ENCODE data around the gene CTNNA3. TPM values are rescaled to one million over a fixed set of nuclear protein-coding genes. Genes with fewer than 3 reads are reported as not detected.

The CTNNA3 gene
- total RNA-seq, 1 experiment from 2014 or later: 0.02 TPM

- CTCF ChIA-PET: no interaction called here
- no TSS peak for BruUV-seq (replicated peaks)
These were observed 74.2 kb downstream of the CTNNA3 start for GRCh38 chr10:67621834-67622233.

GRCh38 chr10:67618116-67618515, 77.9 kb downstream of the CTNNA3 start:
- DNase-seq (ENCODE audit: unreplicated experiment): no peak
- CTCF ChIA-PET: interaction anchor here (0.6 to 0.7 kb wide), 2 partner anchors 68 to 207 kb away, joined by 3 read pairs; no protein-coding TSS in a partner anchor
- POLR2A ChIA-PET: no interaction called here
- Mint-ChIP-seq H3K27me3 (ENCODE audit: insufficient read depth, unreplicated experiment) (no peaks in the 10 kb centered on the region), H3K4me1 (ENCODE audit: insufficient read depth, unreplicated experiment) (no peaks in the 10 kb centered on the region), H3K9me3 (ENCODE audit: unreplicated experiment) (no peaks in the 10 kb centered on the region), H3K4me3 (ENCODE audit: unreplicated experiment) (no peak overlapping the region), H3K27ac (ENCODE audit: low read depth, unreplicated experiment) (no peak overlapping the region), H3K36me3 (ENCODE audit: insufficient read depth, unreplicated experiment) (no peaks in the 10 kb centered on the region)
- BruUV-seq (replicated peaks): no TSS peak
- TF ChIP-seq, protein P1, sequence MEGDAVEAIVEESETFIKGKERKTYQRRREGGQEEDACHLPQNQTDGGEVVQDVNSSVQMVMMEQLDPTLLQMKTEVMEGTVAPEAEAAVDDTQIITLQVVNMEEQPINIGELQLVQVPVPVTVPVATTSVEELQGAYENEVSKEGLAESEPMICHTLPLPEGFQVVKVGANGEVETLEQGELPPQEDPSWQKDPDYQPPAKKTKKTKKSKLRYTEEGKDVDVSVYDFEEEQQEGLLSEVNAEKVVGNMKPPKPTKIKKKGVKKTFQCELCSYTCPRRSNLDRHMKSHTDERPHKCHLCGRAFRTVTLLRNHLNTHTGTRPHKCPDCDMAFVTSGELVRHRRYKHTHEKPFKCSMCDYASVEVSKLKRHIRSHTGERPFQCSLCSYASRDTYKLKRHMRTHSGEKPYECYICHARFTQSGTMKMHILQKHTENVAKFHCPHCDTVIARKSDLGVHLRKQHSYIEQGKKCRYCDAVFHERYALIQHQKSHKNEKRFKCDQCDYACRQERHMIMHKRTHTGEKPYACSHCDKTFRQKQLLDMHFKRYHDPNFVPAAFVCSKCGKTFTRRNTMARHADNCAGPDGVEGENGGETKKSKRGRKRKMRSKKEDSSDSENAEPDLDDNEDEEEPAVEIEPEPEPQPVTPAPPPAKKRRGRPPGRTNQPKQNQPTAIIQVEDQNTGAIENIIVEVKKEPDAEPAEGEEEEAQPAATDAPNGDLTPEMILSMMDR (IDR thresholded peaks at IDR 0.05; ENCODE audit: unreplicated experiment): no peak
- intact Hi-C loops (cut with micrococcal nuclease): no loop called here

More at GRCh38 chr10:67621834-67622233, 74.2 kb downstream of the CTNNA3 start:
- H3K27me3 Mint-ChIP-seq (ENCODE audit: insufficient read depth, unreplicated experiment): no peaks in the 10 kb centered on the region
- no peak overlapping the region for H3K27ac Mint-ChIP-seq (ENCODE audit: low read depth, unreplicated experiment)
- H3K4me1 Mint-ChIP-seq (ENCODE audit: insufficient read depth, unreplicated experiment): no peaks in the 10 kb centered on the region
- H3K4me3 Mint-ChIP-seq (ENCODE audit: unreplicated experiment): no peak overlapping the region
- TF ChIP-seq, protein P1 (IDR thresholded peaks at IDR 0.05; ENCODE audit: unreplicated experiment): no peak
- no peaks in the 10 kb centered on the region for H3K9me3 Mint-ChIP-seq (ENCODE audit: unreplicated experiment)
- POLR2A ChIA-PET: no interaction called here
- H3K36me3 Mint-ChIP-seq (ENCODE audit: insufficient read depth, unreplicated experiment): no peaks in the 10 kb centered on the region
- DNase-seq (ENCODE audit: unreplicated experiment): no peak
- intact Hi-C loops (cut with micrococcal nuclease): no loop called here

DNA sequence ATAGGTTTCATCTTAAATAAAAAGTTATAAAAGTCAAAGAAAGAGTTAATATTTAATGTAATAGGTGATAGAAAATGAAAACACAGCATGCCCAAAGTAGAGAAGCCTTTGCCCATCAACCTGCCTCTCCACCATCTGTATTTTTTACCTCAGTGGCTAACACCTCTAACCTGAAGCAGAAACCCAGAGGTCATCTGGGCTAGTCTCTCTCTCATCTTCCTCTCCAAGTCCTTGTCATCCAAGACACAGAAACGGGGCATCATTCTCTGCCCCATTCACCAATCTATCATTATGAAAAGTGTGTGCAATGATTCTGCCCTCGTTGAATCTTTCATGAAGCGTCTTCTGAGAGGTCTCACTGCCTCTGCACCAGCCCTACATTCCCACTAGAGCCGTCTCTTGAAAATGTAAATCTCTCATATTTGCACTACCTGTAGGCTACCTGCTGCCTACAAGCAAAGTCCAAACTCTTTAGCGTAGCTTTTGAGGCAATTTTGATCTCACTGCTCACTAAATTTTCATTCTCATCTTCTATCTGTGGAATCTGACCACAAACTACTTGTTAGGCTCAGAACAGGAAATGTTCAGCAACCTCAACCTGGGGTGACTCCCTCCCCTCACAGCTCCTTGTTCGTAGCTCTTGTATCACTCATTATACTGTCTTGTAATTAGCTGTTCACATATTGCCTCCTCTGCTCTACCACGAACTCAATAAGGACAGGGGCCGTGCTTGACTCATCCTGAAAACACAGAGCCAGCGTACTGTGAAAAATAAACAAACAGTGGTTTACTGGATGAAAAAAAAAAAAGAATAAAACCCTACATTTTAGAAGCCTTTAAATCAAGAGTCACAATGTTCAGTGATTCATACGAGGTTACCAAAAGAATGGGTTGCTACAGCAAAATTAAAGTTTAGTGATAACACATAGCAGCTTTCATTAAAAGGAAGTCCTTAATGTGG, 83.1 kb downstream of the CTNNA3 start:
- ChIA-PET POLR2A (interaction anchor here (0.5 kb wide), 1 partner anchor 601 kb away, joined by 3 read pairs; no protein-coding TSS in a partner anchor), CTCF (interaction anchor here (0.5 kb wide), 1 partner anchor 740 kb away, joined by 3 read pairs; no protein-coding TSS in a partner anchor)
- H3K9me3 Mint-ChIP-seq (ENCODE audit: unreplicated experiment): no peaks in the 10 kb centered on the region
- TF ChIP-seq, protein P1 (IDR thresholded peaks at IDR 0.05; ENCODE audit: unreplicated experiment): no peak
- H3K27ac Mint-ChIP-seq (ENCODE audit: low read depth, unreplicated experiment): no peak overlapping the region
- peaks cover under 1% of the 10 kb centered on the region for H3K4me1 Mint-ChIP-seq (ENCODE audit: insufficient read depth, unreplicated experiment)
- intact Hi-C loops (cut with micrococcal nuclease): no loop called here
- peak; percentile 53 for DNase-seq (ENCODE audit: unreplicated experiment)
- H3K4me3 Mint-ChIP-seq (ENCODE audit: unreplicated experiment): no peak overlapping the region
- no peaks in the 10 kb centered on the region for H3K36me3 Mint-ChIP-seq (ENCODE audit: insufficient read depth, unreplicated experiment)
- BruUV-seq (replicated peaks): no TSS peak
- no peaks in the 10 kb centered on the region for H3K27me3 Mint-ChIP-seq (ENCODE audit: insufficient read depth, unreplicated experiment)

GRCh38 chr10:67612176-67612575, 83.8 kb downstream of the CTNNA3 start:
- no peaks in the 10 kb centered on the region for H3K9me3 Mint-ChIP-seq (ENCODE audit: unreplicated experiment)
- CTCF ChIA-PET: no interaction called here
- POLR2A ChIA-PET: interaction anchor here (0.6 kb wide), 1 partner anchor 152 kb away, joined by 3 read pairs; no protein-coding TSS in a partner anchor
- no peak overlapping the region for H3K4me3 Mint-ChIP-seq (ENCODE audit: unreplicated experiment)
- no peak for DNase-seq (ENCODE audit: unreplicated experiment)
- TF ChIP-seq, protein P1 (IDR thresholded peaks at IDR 0.05; ENCODE audit: unreplicated experiment): no peak
- BruUV-seq (replicated peaks): no TSS peak
- peaks cover 4% of the 10 kb centered on the region for H3K36me3 Mint-ChIP-seq (ENCODE audit: insufficient read depth, unreplicated experiment)
- no peaks in the 10 kb centered on the region for H3K27me3 Mint-ChIP-seq (ENCODE audit: insufficient read depth, unreplicated experiment)
- no peak overlapping the region for H3K27ac Mint-ChIP-seq (ENCODE audit: low read depth, unreplicated experiment)
- peaks cover 8% of the 10 kb centered on the region for H3K4me1 Mint-ChIP-seq (ENCODE audit: insufficient read depth, unreplicated experiment)
- intact Hi-C loops (cut with micrococcal nuclease): no loop called here
